K562 (cell line): ENCODE measurements around the gene MYOM1. TPM values are rescaled to one million over a fixed set of nuclear protein-coding genes. Genes with fewer than 3 reads are reported as not detected.

Experiments
- CAMTA2 ChIP-seq: fragments of 250-450 bp; sonication (Bioruptor Pico); conservative IDR thresholded peaks from 2 replicates; pipeline ENCODE4 v1.5.1; 2022
- ELF1 ChIP-seq: fragments of 200-800 bp; sonication (Bioruptor generic); IDR thresholded peaks from 2 replicates; pipeline ENCODE4 v1.6.1; 2016; ENCODE audit warnings: missing genetic modification characterization, missing compliant biosample characterization
- ESRRA ChIP-seq: fragments of 450-650 bp; IDR thresholded peaks from 2 replicates; pipeline ENCODE4 v1.6.1; 2014; ENCODE audit warnings: low read depth, mild to moderate bottlenecking, moderate library complexity, borderline replicate concordance
- FOXJ2 ChIP-seq: fragments of 200-800 bp; sonication (Bioruptor generic); IDR thresholded peaks from 2 replicates; pipeline ENCODE4 v1.6.1; 2016; ENCODE audit warnings: missing genetic modification characterization, missing compliant biosample characterization
- HIVEP1 ChIP-seq: fragments of 250-450 bp; sonication (Bioruptor Pico); IDR thresholded peaks from 2 replicates; pipeline ENCODE4 v1.4.0; 2020; ENCODE audit warnings: mild to moderate bottlenecking
- IRF9 ChIP-seq: fragments of 450-650 bp; IDR thresholded peaks from 2 replicates; pipeline ENCODE4 v1.6.1; 2016; ENCODE audit warnings: missing biosample characterization, missing genetic modification characterization
- POLR2G ChIP-seq: fragments of 200-400 bp; formaldehyde crosslinking; IDR thresholded peaks from 2 replicates; pipeline ENCODE4 v1.6.1; 2017; ENCODE audit warnings: low read depth, mild to moderate bottlenecking, antibody characterized with exemption, low read length, moderate library complexity
- RBFOX2 ChIP-seq: fragments of 200-400 bp; formaldehyde crosslinking; IDR thresholded peaks from 2 replicates; pipeline ENCODE4 v1.6.1; 2017; ENCODE audit warnings: low read depth, mild to moderate bottlenecking, low read length, moderate library complexity
- RBM22 ChIP-seq: fragments of 200-400 bp; formaldehyde crosslinking; IDR thresholded peaks from 2 replicates; pipeline ENCODE4 v1.6.1; 2018; ENCODE audit warnings: low read length, low read depth; ENCODE audit not compliant: poor library complexity, severe bottlenecking
- SMC3 ChIP-seq: conservative IDR thresholded peaks from 2 replicates; pipeline ENCODE4 v1.6.1; 2011; ENCODE audit warnings: low read depth, low read length, improper control_type of control experiment; ENCODE audit not compliant: insufficient read depth
- STAG1 ChIP-seq: sonication (generic); formaldehyde crosslinking; IDR thresholded peaks from 2 replicates; pipeline ENCODE4 v1.5.0; 2020; ENCODE audit warnings: missing genetic modification reagents, borderline replicate concordance
- TAL1 ChIP-seq: fragments of 450-650 bp; IDR thresholded peaks from 2 replicates; pipeline ENCODE4 v1.6.1; 2016; ENCODE audit warnings: mild to moderate bottlenecking
- TCF7 ChIP-seq: sonication (generic); IDR thresholded peaks from 2 replicates; pipeline ENCODE4 v1.6.1; 2016; ENCODE audit warnings: antibody characterized with exemption, borderline replicate concordance
- ZBTB33 ChIP-seq: sonication (generic); formaldehyde crosslinking; IDR thresholded peaks from 2 replicates; pipeline ENCODE4 v1.8.1; 2023; ENCODE audit warnings: mild to moderate bottlenecking, missing genetic modification reagents
- ZBTB7A ChIP-seq: IDR thresholded peaks from 2 replicates; pipeline ENCODE4 v1.6.1; 2011; ENCODE audit warnings: low read depth, mild to moderate bottlenecking, low read length, moderate library complexity, borderline replicate concordance; ENCODE audit not compliant: control insufficient read depth
- ZNF146 ChIP-seq: IDR thresholded peaks from one replicate; pipeline ENCODE4 v1.6.1; 2018; ENCODE audit warnings: missing compliant biosample characterization; ENCODE audit not compliant: unreplicated experiment
- ZNF184 ChIP-seq: sonication (generic); formaldehyde crosslinking; IDR thresholded peaks from 2 replicates; pipeline ENCODE4 v1.5.0; 2020; ENCODE audit warnings: missing genetic modification reagents
- ZNF444 ChIP-seq: fragments of 250-450 bp; sonication (Bioruptor Pico); IDR thresholded peaks from 2 replicates; pipeline ENCODE4 v1.4.0; 2020; ENCODE audit warnings: mild to moderate bottlenecking, moderate library complexity
- ZNF696 ChIP-seq: fragments of 250-450 bp; sonication (Bioruptor Pico); conservative IDR thresholded peaks from 2 replicates; pipeline ENCODE4 v1.4.0; 2020; ENCODE audit warnings: mild to moderate bottlenecking, moderate library complexity
- ZNF707 ChIP-seq: fragments of 250-450 bp; sonication (Bioruptor Pico); conservative IDR thresholded peaks from 2 replicates; pipeline ENCODE4 v1.8.0; 2022; ENCODE audit warnings: inconsistent platforms, mild to moderate bottlenecking, moderate library complexity
- ZSCAN29 ChIP-seq: fragments of 450-650 bp; IDR thresholded peaks from 2 replicates; pipeline ENCODE4 v1.6.1; 2017
- polyA plus RNA-seq, 8 experiments: library from polyadenylated mRNA; depleted of rRNA in 4 of 8; stranded (reverse) in 5 of 8; unstranded in 3 of 8; fragments of >200 nt; fragmentation: Nextera tagmentation in 2 of 8; fragmentation: Illumina TruSeq in 1 of 8; extraction: Ambion mirVana in 2 of 8; extraction: Trizol in 1 of 8; gene quantifications; 2 replicates each; pipeline versions ENCODE4 v1.2.1 to v1.2.3, GENCODE V29; 2011 to 2014; ENCODE audit warnings: inconsistent platforms in 1 of 8, missing spikeins in 1 of 8
- total RNA-seq, 7 experiments: library from RNA; depleted of rRNA in 6 of 7; stranded (reverse); fragments of >200 nt in 6 of 7; fragmentation: Illumina TruSeq in 2 of 7; extraction: Trizol in 2 of 7; gene quantifications; 2 replicates each; pipeline versions ENCODE4 v1.2.1 to v1.2.3, GENCODE V29; 2011 to 2021; ENCODE audit warnings: low replicate concordance in 1 of 7
- TF ChIP-seq, protein P1 (sequence below): fragments of 250-450 bp; sonication (Bioruptor Pico); IDR thresholded peaks from 2 replicates; pipeline ENCODE4 v1.5.0; 2021
- TF ChIP-seq, protein P2 (sequence below): fragments of 450-650 bp; conservative IDR thresholded peaks from 2 replicates; pipeline ENCODE4 v1.6.1; 2016; ENCODE audit warnings: missing genetic modification characterization, low read depth, mild to moderate bottlenecking, missing compliant biosample characterization, moderate library complexity

The MYOM1 gene
- total and polyA plus RNA-seq, 9 of the 15 experiments (the other 6 are each of a cell fraction or from before 2014, with no cell fraction given), result 0.01 to 0.62 (median 0.25) TPM

- no peak for TF ChIP-seq IRF9 (tag)
- no peak for TF ChIP-seq ZNF444 (CRISPR knock-in tag)
- TF ChIP-seq ELF1 (tag), result no peak
- no peak for TF ChIP-seq ZNF707
- TF ChIP-seq, protein P1, sequence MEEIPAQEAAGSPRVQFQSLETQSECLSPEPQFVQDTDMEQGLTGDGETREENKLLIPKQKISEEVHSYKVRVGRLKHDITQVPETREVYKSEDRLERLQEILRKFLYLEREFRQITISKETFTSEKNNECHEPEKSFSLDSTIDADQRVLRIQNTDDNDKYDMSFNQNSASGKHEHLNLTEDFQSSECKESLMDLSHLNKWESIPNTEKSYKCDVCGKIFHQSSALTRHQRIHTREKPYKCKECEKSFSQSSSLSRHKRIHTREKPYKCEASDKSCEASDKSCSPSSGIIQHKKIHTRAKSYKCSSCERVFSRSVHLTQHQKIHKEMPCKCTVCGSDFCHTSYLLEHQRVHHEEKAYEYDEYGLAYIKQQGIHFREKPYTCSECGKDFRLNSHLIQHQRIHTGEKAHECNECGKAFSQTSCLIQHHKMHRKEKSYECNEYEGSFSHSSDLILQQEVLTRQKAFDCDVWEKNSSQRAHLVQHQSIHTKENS (CRISPR knock-in tag), result no peak
- no peak for TF ChIP-seq FOXJ2
- TF ChIP-seq ZNF184 (CRISPR knock-in tag), result no peak
- peak; percentile 81 for TF ChIP-seq ESRRA
- TF ChIP-seq STAG1 (CRISPR knock-in tag), result no peak
- TF ChIP-seq RBM22, result peak; percentile 38
- no peak; the same call in 1 of the 2 replicates for TF ChIP-seq ZBTB33 (CRISPR knock-in tag)
- TF ChIP-seq ZNF146, result no peak
- 0 out of 2 replicates have a peak, but pooled peaks have one; percentile 25 for TF ChIP-seq HIVEP1
- peak; percentile 86 for TF ChIP-seq POLR2G
- TF ChIP-seq ZBTB7A, result peak; percentile 86
- no peak for TF ChIP-seq TAL1
- peak; percentile 83 for TF ChIP-seq RBFOX2
- TF ChIP-seq ZNF696 (CRISPR knock-in tag), result no peak
- peak; percentile 91 for TF ChIP-seq ZSCAN29
- peak; percentile 99 for TF ChIP-seq SMC3
- TF ChIP-seq TCF7, result no peak
- TF ChIP-seq, protein P2, sequence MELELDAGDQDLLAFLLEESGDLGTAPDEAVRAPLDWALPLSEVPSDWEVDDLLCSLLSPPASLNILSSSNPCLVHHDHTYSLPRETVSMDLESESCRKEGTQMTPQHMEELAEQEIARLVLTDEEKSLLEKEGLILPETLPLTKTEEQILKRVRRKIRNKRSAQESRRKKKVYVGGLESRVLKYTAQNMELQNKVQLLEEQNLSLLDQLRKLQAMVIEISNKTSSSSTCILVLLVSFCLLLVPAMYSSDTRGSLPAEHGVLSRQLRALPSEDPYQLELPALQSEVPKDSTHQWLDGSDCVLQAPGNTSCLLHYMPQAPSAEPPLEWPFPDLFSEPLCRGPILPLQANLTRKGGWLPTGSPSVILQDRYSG (tag), result no peak
- no peak for TF ChIP-seq CAMTA2 (CRISPR knock-in tag)
Observed at GRCh38 chr18:3245853-3246634, 26.3 kb upstream of the MYOM1 start (continued).
